ENCODE results near the gene TRABD2B. TPM values are rescaled to one million over a fixed set of nuclear protein-coding genes. Genes with fewer than 3 reads are reported as not detected.

The TRABD2B gene
- total RNA-seq, 1 experiment from 2014 or later = not detected

DNA sequence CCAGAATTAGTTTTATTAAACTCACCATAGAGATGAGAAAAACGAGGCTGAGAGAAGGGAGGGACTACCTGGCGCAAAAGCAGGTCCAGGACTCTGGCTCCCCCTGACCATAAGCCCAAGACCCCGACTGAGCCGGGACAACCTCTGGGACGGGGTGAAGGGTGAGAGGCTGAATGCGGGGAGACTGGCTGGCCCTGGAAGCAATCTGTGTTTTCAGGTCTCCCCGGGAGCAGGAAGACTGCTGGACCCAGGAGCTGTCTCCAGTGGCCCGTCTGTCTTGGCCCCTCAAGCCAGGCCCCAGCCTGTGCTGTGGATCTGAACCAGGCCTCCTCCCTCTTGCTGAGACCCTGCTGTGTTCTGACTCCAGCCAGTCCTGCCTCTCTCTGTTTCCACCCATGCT is 240.8 kb downstream of the TRABD2B start:
- no peak overlapping the region for H3K27ac ChIP-seq (ENCODE audit: low read depth, low read length, poor library complexity, severe bottlenecking)
- no peaks in the 10 kb centered on the region for H3K4me1 ChIP-seq (ENCODE audit: insufficient read depth, low read length, poor library complexity, severe bottlenecking)
- no peaks in the 10 kb centered on the region for H3K27me3 ChIP-seq (replicated peaks; ENCODE audit: insufficient read depth, low read depth, low read length, poor library complexity)
- no peaks in the 10 kb centered on the region for H3K36me3 ChIP-seq (ENCODE audit: insufficient read depth, low read length, poor library complexity, severe bottlenecking)
- POLR2A ChIA-PET (ENCODE audit: low non-redundant PET) = no interaction called here
- TF ChIP-seq, protein P1, sequence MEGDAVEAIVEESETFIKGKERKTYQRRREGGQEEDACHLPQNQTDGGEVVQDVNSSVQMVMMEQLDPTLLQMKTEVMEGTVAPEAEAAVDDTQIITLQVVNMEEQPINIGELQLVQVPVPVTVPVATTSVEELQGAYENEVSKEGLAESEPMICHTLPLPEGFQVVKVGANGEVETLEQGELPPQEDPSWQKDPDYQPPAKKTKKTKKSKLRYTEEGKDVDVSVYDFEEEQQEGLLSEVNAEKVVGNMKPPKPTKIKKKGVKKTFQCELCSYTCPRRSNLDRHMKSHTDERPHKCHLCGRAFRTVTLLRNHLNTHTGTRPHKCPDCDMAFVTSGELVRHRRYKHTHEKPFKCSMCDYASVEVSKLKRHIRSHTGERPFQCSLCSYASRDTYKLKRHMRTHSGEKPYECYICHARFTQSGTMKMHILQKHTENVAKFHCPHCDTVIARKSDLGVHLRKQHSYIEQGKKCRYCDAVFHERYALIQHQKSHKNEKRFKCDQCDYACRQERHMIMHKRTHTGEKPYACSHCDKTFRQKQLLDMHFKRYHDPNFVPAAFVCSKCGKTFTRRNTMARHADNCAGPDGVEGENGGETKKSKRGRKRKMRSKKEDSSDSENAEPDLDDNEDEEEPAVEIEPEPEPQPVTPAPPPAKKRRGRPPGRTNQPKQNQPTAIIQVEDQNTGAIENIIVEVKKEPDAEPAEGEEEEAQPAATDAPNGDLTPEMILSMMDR (conservative IDR thresholded peaks at IDR 0.05; ENCODE audit: low read depth, low read length) = no peak
- TF ChIP-seq EZH2 (IDR thresholded peaks at IDR 0.05; ENCODE audit: borderline replicate concordance, low read depth, low read length, poor library complexity, severe bottlenecking) = no peak
- H3K4me3 ChIP-seq (ENCODE audit: low read depth, low read length, poor library complexity, severe bottlenecking) = no peak overlapping the region
- H3K9me3 ChIP-seq (ENCODE audit: low read depth, low read length, poor library complexity, severe bottlenecking) = no peaks in the 10 kb centered on the region
- CTCF ChIA-PET = no interaction called here
- no peak for DNase-seq (ENCODE audit: low spot score)
- no TSS peak for BruUV-seq (replicated peaks)
- intact Hi-C loops (cut with micrococcal nuclease; ENCODE audit: unreplicated experiment) = no loop called here

DNA sequence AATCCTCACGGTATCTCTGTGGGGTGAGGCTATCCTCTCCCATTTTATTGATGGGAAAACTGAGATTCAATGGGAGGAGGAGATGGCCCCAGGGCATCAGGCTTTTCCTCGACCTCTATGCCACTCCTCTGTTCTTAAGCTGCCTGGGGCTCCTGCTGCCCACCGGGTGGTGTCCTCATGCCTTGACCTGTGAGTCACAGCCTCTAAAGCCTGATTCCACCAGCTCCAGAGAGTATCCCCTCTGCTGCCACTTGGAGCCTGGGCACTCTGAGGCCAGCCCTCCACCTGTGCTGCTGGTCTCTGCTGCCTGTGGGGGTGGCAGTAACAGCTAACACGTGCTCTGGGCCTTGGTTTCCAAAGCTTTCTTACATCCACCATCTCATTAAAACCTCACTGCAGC is 241.2 kb downstream of the TRABD2B start:
- no TSS peak for BruUV-seq (replicated peaks)
- DNase-seq (ENCODE audit: low spot score) = no peak
- CTCF ChIA-PET = no interaction called here

DNA sequence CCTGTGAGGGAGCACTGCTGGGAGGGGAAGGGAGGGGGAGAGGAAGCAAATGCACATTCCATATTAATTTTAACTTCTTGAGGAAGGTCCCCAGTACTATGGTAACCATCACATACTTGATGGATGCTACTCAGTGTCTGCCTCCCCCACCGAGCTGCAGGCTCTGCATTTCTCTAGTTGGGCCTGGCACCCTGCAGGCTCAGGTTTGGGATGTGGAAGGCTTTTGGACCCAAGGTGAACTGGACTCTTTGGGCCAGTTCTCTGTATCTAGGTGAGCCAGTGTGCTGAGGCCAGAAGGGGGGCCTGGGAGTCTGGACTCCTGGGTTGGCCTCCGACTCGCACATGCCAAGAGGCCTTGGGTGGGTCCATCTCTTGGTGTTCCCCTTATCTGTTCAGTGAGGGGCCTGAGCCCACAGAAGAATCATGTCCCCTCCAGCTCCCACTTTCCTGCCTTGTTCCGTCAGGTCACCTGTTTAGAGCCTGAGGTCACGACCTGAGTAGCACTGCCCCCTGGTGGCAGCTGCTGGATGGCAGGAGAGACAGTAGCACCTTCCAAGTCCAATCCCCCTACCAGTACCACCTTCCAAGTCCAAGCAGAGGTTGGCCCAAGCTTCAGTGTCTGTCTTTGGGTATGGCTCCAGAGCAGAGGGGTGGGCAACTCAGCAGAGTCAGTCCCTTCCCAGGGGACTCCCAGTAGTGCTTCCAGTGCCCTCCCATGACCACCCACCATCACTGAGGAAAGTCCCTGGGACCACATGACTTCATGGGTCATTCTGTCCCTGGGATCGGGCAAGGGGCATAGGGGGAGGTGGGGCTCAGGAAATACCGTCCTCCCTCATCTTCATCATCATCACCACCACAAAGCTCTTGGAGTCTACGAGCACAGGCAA is 241.8 kb downstream of the TRABD2B start:
- Histone ChIP-seq H3K4me3 (ENCODE audit: low read depth, low read length, poor library complexity, severe bottlenecking) (no peak overlapping the region), H3K9me3 (ENCODE audit: low read depth, low read length, poor library complexity, severe bottlenecking) (no peaks in the 10 kb centered on the region), H3K27me3 (replicated peaks; ENCODE audit: insufficient read depth, low read depth, low read length, poor library complexity) (no peaks in the 10 kb centered on the region), H3K27ac (ENCODE audit: low read depth, low read length, poor library complexity, severe bottlenecking) (no peak overlapping the region), H3K36me3 (ENCODE audit: insufficient read depth, low read length, poor library complexity, severe bottlenecking) (no peaks in the 10 kb centered on the region), H3K4me1 (ENCODE audit: insufficient read depth, low read length, poor library complexity, severe bottlenecking) (no peaks in the 10 kb centered on the region)
- no peak for TF ChIP-seq EZH2 (IDR thresholded peaks at IDR 0.05; ENCODE audit: borderline replicate concordance, low read depth, low read length, poor library complexity, severe bottlenecking)
- TF ChIP-seq, protein P1 (conservative IDR thresholded peaks at IDR 0.05; ENCODE audit: low read depth, low read length) = peak; percentile 79
- BruUV-seq (replicated peaks) = no TSS peak
- POLR2A ChIA-PET (ENCODE audit: low non-redundant PET) = no interaction called here
- CTCF ChIA-PET = no interaction called here
- DNase-seq (ENCODE audit: low spot score) = peak; percentile 9
- intact Hi-C loops (cut with micrococcal nuclease; ENCODE audit: unreplicated experiment) = no loop called here

More for the DNA sequence above, 241.2 kb downstream of the TRABD2B start:
- Histone ChIP-seq H3K9me3 (ENCODE audit: low read depth, low read length, poor library complexity, severe bottlenecking) (no peaks in the 10 kb centered on the region), H3K4me1 (ENCODE audit: insufficient read depth, low read length, poor library complexity, severe bottlenecking) (no peaks in the 10 kb centered on the region), H3K4me3 (ENCODE audit: low read depth, low read length, poor library complexity, severe bottlenecking) (no peak overlapping the region), H3K36me3 (ENCODE audit: insufficient read depth, low read length, poor library complexity, severe bottlenecking) (no peaks in the 10 kb centered on the region), H3K27me3 (replicated peaks; ENCODE audit: insufficient read depth, low read depth, low read length, poor library complexity) (no peaks in the 10 kb centered on the region), H3K27ac (ENCODE audit: low read depth, low read length, poor library complexity, severe bottlenecking) (no peak overlapping the region)
- intact Hi-C loops (cut with micrococcal nuclease; ENCODE audit: unreplicated experiment) = no loop called here
- POLR2A ChIA-PET (ENCODE audit: low non-redundant PET) = no interaction called here
- no peak for TF ChIP-seq EZH2 (IDR thresholded peaks at IDR 0.05; ENCODE audit: borderline replicate concordance, low read depth, low read length, poor library complexity, severe bottlenecking)
- TF ChIP-seq, protein P1 (conservative IDR thresholded peaks at IDR 0.05; ENCODE audit: low read depth, low read length) = no peak

Measured in A673 (cell line).